Dermis microvascular lymphatic vessel endothelial cell (primary cell): ENCODE data around the gene TEX36. TPM values are rescaled to one million over a fixed set of nuclear protein-coding genes. Genes with fewer than 3 reads are reported as not detected.
A peak's percentile ranks its signal among the peaks of the same experiment; 100 is the strongest.
"Not testable (repeated sequence)": the region's sequence is repeated elsewhere in the genome, so short reads cannot be mapped to it uniquely, and the experiment has no call there.

ENCODE experiments used
- DNase-seq, 2 donors: peaks; one replicate each; pipeline versions ENCODE4 v3.0.0 to v3.0.0-alpha.2; 2010; ENCODE audit warnings: low read depth in 2 of 2
- total RNA-seq: library from RNA; depleted of rRNA; stranded (reverse); fragments of >200 nt; gene quantifications from 2 replicates; pipeline ENCODE4 v1.2.1, GENCODE V29; 2014

TEX36 gene
- total RNA-seq, 1 donor from 2014 or later, result not detected

GRCh38 chr10:125692601-125693523 lies 9.9 kb upstream of the TEX36 start:
- DNase-seq, result no peak

DNA sequence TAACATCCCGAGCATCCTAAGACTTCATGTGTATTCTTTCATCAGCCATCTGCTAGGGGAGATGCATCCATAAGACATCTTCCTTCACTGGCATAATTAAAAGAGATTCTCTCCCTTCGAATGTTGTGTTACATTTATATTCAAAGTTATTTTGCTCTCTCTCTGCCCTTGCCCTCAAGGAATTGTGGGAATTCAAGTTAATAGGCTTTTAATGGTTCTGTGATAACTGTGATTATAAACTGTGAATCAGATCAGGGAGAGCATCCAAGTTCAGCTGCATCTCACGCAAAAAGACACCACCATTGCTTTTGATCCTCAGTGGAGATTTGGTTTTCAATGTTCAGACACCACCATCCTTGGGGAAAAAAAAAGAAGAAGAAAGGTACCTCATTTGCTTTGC lies 9.2 kb upstream of the TEX36 start:
- DNase-seq, result no peak

- DNase-seq, result no peak
Measured at GRCh38 chr10:125691160-125691981, 8.4 kb upstream of the TEX36 start.

- DNase-seq, result no peak
Measured at GRCh38 chr10:125689955-125690569, 7.1 kb upstream of the TEX36 start.

- DNase-seq, result no peak
Measured at GRCh38 chr10:125687507-125688185, 4.7 kb upstream of the TEX36 start.

GRCh38 chr10:125684581-125684980 lies 1.6 kb upstream of the TEX36 start:
- DNase-seq, result peak; percentile 35 to 47

DNA sequence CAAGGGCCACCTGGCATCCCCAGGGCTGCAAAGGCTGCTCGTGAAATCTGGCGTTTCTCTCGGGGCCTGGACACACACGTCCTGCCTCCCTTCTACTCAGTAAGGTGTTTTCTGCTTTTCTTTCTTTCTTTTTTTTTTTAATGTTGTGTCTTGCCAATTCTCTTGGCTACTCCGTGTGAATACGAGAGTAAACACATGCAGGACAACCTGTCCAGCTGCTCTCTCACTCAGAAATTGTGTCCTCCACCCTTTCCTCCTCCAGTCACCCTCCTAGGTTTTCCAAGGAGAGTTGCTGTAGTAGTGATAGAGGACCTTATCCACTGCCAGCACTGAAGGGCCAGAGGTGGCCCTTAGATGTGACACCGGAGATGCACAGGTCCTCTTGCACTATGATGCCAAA lies 858 bp upstream of the TEX36 start:
- no peak for DNase-seq

DNA sequence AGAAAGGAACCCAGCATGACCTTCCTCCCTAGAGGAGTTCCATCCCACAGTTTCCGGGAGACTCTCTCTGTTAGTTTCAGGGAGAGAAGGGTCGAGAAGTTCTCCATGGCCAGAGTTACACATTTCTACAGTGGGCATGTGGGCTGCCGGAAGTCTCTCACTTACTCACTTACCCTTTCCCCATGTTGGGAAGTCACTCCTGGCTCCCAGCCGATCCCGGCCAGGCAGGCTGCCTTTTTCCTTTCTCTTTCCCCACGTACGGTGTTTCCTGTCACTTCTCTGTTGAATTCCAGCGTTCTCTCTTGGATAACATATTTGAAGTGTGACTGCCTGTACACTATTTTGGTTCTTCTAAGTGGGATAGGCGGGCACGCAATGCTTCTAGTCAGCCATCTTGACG lies 3.5 kb downstream of the TEX36 start:
- DNase-seq, result peak; percentile 41 to 71

DNA sequence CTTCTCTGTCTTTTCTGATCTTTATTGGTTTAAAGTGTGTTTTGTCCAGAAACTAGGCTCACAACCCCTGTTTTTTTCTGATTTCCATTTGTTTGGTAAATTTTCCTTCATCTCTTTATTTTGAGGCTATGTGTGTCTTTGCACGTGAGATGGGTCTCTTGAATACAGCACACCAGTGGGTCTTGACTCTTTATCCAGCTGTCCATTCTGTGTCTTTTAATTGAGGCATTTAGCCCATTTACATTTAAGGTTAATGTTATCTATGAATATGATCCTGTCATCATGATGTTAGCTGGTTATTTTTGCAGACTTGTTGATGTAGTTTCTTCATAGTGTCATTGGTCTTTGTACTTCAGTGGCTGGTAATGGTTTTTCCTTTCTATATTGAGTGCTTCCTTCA lies 10.1 kb downstream of the TEX36 start:
- DNase-seq, result no peak

DNA sequence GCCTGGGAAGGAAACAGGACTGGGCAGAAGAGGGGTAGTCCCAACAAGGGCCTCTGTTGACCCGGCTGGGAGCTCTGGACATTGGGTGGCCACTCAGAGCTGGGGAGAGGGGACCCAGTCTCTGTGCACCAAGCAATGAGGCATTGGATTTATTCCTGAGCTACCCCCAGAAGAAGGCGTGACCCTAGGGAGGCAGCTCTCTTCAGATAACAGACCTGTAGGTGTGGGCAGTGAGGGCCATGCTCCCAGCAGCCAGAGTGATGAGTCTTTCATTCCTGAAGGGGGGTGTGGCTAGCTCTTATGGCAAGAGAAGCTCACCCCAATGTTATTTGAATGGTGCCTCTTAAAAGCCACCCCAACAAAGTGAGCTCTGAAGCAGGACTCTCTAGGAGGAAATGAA lies 20.4 kb downstream of the TEX36 start:
- no peak for DNase-seq

DNA sequence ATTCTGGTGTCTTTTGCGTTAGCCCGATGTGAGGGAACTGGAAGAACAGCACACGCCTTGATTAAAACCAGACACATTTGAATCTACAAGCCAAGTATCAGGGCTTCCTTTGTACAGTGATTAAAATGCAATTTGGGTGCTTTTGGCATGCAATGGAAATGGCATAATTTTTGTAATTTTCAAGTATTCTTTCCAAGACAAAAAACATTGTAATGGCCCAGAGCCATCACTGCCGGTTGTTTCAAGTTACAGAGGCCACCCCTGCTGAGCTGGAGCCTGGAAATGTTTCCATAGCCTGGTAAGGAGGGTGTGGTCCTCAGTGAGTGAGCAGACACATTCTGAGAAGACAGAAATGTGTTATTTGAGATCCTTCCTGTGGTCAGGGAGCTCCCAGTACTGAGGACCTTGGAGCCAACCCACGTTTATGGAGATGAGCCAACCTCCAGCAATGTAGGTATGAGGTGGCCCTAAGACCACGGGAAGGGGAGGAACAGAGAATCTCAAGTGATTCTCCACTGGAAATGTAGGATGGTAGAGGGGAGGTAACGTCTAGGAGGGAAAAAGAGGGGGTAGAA lies 20.9 kb downstream of the TEX36 start:
- DNase-seq, result no peak

DNA sequence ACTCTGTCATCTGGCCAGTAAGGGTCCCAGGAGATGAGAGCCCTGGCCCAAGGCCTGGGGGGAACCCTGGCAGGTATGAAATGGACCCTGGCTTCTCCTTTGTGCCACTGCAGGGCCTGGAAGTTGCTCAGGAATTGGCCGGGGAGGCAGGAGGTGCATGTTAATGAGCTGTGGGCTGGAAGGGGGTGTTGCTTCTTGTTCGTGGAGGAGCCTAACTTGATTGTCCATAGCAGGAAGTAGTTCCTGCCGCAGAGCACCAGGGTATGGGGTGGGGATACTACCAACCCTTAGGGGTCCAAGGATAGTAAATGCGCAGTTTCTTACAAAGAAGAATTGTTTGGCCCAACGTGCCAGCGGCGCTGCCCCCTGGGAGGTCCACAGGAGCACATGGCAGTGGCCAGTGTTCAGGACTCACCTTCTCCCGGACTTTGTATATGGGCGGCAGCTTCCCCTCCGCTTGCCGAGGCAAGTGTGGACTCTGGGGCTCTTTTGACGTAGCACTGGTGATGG lies 21.5 kb downstream of the TEX36 start:
- DNase-seq, result no peak

- no peak for DNase-seq
Measured at GRCh38 chr10:125659071-125659470, 23.9 kb downstream of the TEX36 start.

GRCh38 chr10:125656523-125656922 lies 26.4 kb downstream of the TEX36 start:
- DNase-seq, result no peak

DNA sequence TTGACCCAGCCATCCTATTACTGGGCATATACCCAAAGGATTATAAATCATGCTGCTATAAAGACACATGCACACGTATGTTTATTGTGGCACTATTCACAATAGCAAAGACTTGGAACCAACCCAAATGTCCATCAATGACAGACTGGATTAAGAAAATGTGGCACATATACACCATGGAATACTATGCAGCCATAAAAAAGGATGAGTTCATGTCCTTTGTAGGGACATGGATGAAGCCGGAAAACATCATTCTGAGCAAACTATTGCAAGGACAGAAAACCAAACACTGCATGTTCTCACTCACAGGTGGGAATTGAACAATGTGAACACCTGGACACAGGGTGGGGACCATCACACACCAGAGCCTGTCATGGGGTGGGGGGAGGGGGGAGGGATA lies 29.9 kb downstream of the TEX36 start:
- not testable (repeated sequence) for DNase-seq

GRCh38 chr10:125646311-125646710 lies 36.7 kb downstream of the TEX36 start:
- no peak for DNase-seq

DNA sequence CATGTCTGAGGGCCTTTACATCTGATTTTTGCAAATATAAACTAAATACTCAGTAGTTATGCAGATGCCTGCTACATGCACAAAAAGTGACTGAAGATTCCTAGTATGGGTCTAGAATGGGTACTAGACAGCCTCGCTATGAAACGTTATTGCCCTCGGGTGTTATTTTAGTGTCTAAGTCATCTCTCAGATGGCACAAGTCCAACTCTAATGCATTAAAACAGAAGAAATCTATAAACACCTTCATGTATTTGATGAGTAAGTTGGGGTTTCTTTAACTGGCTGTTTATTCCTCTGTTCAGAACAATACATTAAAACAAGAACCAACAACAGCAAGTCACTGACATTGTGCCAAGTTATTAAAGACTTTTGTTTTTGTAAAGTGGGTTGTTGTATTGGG lies 41.6 kb downstream of the TEX36 start:
- no peak for DNase-seq

DNA sequence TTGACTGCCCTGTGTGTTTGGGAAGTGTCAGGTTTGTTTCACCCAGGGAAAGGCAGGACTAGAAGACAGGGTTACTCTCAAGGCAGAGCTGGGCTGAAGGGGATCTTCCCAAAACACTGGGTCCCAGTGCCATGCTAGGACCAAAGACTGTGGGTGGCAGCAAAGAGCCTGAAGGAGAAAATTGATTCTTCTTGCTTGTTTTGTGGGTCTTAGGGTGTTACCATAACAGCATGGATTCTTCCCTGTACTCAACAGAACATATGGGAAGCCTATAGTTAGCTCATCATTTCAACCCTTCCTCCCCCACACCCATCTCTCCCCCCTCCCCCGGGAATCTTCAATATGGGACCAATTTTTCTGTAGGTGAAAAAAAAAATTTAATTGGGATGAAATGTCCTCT lies 42.3 kb downstream of the TEX36 start:
- DNase-seq, result no peak

DNA sequence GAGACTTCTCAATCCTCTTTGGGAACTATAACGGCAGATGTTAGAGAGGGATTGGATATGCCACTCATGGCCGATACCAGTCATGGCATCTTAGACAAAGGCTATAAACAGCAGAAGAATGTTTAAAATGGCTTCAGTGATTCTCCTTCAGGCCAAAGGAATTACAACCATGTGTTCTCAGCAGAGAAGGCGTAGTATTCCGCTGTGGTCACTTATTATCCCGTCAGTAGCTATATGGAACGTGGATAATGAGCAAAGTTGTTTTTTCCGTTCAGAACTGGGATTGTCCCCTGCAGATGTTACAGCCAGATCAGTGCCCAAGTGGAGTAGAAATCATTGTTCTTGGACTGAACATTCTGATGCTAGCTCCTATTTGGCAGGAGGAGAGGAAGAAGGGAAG lies 43.1 kb downstream of the TEX36 start:
- DNase-seq, result peak in 1 of 2 donors; percentile 34

DNA sequence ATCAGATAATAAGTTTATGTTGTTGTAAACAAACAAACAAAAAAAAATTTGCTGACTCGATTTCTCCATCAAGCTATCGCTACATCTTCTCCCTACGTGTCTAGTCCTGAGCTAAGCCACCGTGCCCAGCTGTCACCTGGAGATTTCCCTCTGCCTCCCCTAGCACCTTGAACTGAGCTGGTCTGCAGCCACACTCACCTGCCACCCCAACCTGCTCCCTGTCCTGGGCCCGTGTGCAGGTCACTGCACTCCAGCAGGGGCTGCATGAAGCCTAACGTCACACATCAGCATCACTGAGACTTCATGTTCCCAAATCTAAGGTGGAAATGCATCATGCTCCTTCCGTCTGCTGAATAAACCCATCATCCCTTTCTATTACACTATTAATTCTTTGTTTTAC lies 44.4 kb downstream of the TEX36 start:
- DNase-seq, result no peak

DNA sequence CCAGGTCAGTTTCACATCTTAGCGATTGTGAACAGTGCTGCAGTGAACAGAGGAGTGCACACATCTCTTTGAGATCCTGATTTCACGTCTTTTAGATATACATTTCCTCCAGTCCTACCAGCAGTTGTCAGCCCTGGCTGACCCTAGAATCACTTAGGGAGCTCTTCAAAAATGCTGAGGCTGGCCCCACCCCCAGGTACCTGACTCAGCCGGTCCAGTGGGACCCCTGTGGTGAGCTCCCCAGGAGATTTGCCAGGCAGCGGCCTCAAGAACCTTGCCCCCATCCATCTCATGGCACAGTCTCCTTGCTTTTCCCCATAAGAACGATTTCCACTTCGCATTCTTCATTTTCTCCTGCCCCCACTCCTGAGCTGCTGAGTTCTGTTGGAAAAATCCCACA lies 45.5 kb downstream of the TEX36 start:
- no peak for DNase-seq
